ENCODE results near the gene CD200R1L. TPM values are rescaled to one million over a fixed set of nuclear protein-coding genes. Genes with fewer than 3 reads are reported as not detected.

The CD200R1L gene
- total RNA-seq, 2 donors from 2014 or later, result not detected

DNA sequence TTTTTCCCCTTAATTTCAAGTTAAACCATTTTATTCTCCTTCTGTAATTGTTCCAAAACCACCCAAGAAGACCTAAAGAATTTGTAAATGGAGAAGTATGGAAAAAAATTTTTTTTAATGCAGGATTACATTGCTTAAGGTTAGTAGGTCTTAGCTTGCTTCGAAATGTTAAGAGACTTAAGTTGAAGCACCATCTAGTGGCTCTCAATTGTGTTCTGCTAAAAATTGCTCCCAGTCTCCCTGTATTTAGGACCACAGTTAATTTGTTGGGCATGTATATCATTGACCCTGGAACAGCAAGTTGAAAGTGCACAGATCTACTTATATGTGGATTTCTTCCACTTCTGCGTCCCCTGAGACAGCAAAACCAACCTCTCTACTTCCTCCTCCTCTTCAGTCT is 32.4 kb downstream of the CD200R1L start:
- DNase-seq (no peak), ATAC-seq (replicated peaks in 1 of 2) (no peak)
- H3K27ac Mint-ChIP-seq, result no peak overlapping the region
- H3K4me3 Mint-ChIP-seq, result no peak overlapping the region
- no peaks in the 10 kb centered on the region for H3K27me3 Mint-ChIP-seq (ENCODE audit: low read depth)
- H3K4me1 Mint-ChIP-seq (ENCODE audit: low read depth), result no peaks in the 10 kb centered on the region
- peaks cover 0 to 4% of the 10 kb centered on the region in 2 donors for H3K9me3 Mint-ChIP-seq
- no peaks in the 10 kb centered on the region for H3K36me3 Mint-ChIP-seq (ENCODE audit: insufficient read depth in 2 of 2)

DNA sequence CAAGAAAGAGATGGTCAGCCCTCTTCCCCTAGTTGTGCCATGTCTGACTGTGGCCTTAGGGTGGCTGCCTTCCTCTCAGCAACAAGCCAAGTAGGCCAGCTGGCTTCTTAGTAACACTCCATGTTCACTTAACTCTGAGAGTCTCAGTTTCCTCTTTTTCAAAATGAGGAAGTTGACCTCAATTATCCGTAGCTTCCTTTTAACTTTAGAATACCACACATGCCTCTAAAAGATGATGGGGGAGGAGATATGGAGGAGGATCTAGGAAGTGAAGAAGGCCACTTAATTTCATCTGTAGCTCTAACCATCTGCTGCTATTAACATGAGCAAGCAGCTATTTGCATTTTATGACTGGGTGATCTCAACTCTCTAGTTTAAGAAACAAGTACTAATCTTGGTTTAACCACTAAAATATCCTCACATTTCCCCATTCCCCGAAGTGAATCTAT is 32.9 kb downstream of the CD200R1L start:
- H3K4me3 Mint-ChIP-seq, result no peak overlapping the region
- peaks cover 0 to 1% of the 10 kb centered on the region in 2 donors for H3K9me3 Mint-ChIP-seq
- no peak overlapping the region for H3K27ac Mint-ChIP-seq
- ATAC-seq (replicated peaks in 1 of 2) (no peak), DNase-seq (no peak)
- no peaks in the 10 kb centered on the region for H3K36me3 Mint-ChIP-seq (ENCODE audit: insufficient read depth in 2 of 2)
- no peaks in the 10 kb centered on the region for H3K4me1 Mint-ChIP-seq (ENCODE audit: low read depth)
- H3K27me3 Mint-ChIP-seq (ENCODE audit: low read depth), result no peaks in the 10 kb centered on the region

DNA sequence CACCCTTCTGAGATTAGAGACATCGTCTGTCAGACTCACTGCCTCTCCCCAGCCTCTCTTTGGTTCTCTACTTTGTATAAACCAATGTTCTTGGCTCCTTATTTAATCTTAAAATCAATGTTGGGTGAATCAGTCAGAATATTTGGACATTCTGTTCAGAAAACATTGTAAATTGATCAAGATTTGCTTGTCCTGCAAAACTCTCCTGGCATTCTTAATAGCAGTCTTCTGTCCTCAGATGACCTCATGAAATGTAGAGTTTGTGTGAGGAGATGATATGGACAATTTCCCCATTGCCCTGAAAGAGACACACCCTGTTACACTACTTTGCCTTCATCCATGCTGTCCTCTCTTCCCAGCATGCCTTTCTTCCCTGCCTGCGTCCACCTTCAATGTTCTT is 33.6 kb downstream of the CD200R1L start:
- no peaks in the 10 kb centered on the region for H3K4me1 Mint-ChIP-seq (ENCODE audit: low read depth)
- no peaks in the 10 kb centered on the region for H3K9me3 Mint-ChIP-seq
- ATAC-seq (replicated peaks in 1 of 2), result no peak
- H3K4me3 Mint-ChIP-seq, result no peak overlapping the region
- H3K36me3 Mint-ChIP-seq (ENCODE audit: insufficient read depth in 2 of 2), result no peaks in the 10 kb centered on the region
- no peaks in the 10 kb centered on the region for H3K27me3 Mint-ChIP-seq (ENCODE audit: low read depth)
- DNase-seq, result no peak
- no peak overlapping the region for H3K27ac Mint-ChIP-seq

DNA sequence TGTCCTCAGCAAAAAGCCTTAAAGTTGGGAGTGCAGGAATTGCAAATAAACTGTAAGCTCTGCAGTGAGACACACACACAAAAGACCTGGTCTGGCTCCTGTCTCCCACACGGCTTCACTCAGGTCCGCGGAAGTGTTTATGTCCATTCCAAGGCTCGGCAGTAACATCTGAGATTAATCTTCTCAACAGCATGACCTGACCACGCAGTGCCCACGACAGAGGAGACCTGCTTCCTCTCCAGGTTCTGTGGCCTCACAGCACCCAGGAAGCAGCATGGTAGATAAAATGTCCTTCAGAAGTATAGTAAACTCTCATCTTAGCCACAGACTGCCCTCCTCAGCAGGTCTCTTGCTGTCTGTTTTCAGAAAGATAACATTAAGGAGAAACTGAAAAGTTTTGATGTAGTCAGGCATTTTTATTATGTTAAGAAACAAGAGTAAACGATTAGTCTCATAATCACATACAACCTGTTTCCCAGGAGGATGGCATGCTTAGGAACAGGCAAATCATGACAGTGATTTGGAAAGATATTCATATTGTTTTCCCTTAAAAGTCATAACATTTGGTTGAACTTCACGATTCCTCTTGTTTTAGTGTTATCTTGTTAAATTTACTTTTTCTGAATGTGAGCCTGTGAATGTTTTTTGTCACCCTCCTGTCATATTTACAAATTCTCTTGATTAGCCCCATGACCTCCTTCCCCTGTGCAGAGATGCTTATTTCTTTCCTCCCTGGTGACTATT is 34.6 kb downstream of the CD200R1L start:
- DNase-seq (no peak), ATAC-seq (replicated peaks in 1 of 2) (no peak)
- Mint-ChIP-seq H3K4me1 (ENCODE audit: low read depth) (no peaks in the 10 kb centered on the region), H3K27me3 (ENCODE audit: low read depth) (no peaks in the 10 kb centered on the region), H3K36me3 (ENCODE audit: insufficient read depth in 2 of 2) (no peaks in the 10 kb centered on the region), H3K4me3 (no peak overlapping the region), H3K27ac (no peak overlapping the region), H3K9me3 (no peaks in the 10 kb centered on the region)

DNA sequence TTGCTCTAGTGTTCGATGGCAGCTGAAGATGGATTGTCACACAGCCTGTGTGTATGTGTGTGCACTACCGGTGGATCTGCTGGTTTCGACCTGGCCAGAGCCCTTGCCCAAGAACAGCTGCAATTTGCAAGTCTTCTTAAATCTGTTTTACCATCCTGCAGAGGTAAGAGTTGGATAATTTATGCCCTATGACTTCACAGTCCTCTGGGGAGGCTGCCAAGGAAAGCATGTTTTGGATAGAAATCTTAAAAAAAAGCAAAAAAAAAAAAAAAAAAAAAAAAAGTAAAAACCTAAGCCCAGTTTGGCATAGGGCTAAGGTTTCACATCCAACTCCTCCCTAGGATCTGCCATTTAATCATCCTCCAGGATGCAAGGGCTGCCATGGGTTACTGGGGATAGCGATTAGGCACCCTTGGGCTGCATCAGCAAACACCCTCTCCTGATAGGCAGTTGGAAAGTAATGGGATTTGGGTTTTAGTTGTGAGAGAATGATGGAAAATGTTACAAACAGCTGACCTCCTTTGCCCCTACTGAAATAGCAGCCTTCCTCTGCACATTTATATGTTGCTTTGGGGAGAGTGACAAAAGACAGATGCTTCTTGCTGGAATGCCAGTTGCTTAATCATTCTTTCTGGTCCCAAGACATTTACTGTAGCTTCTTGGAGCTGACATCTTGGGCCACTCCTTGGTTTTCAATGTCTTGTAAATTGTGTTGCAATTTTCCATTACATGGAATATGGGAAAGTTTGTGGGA is 35.4 kb downstream of the CD200R1L start:
- H3K27me3 Mint-ChIP-seq (ENCODE audit: low read depth), result no peaks in the 10 kb centered on the region
- no peak for DNase-seq
- no peaks in the 10 kb centered on the region for H3K4me1 Mint-ChIP-seq (ENCODE audit: low read depth)
- no peak overlapping the region for H3K27ac Mint-ChIP-seq
- no peak for ATAC-seq (replicated peaks in 1 of 2)
- no peaks in the 10 kb centered on the region for H3K9me3 Mint-ChIP-seq
- no peaks in the 10 kb centered on the region for H3K36me3 Mint-ChIP-seq (ENCODE audit: insufficient read depth in 2 of 2)
- no peak overlapping the region for H3K4me3 Mint-ChIP-seq

DNA sequence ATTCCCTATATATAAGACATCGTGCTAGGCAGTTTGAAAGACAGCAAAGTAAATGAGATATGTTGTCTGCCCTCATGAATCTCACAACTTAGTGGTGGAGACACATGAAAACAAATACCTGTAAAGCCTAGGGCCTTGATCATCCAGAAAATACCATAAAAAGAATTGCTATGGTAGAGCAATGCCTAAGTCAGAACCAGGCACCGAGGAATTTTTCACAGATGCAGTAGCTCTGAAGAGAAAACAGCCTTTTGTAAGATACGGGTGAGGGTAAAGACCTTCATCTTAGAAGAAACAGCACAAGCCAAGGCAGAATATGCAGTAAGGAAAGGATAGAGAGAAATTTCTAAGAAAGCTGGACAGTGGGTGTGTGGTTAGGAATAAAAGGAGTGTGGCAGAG is 36.1 kb downstream of the CD200R1L start:
- Mint-ChIP-seq H3K4me3 (no peak overlapping the region), H3K4me1 (ENCODE audit: low read depth) (no peaks in the 10 kb centered on the region), H3K9me3 (no peaks in the 10 kb centered on the region), H3K27ac (no peak overlapping the region), H3K27me3 (ENCODE audit: low read depth) (no peaks in the 10 kb centered on the region), H3K36me3 (ENCODE audit: insufficient read depth in 2 of 2) (no peaks in the 10 kb centered on the region)
- ATAC-seq (replicated peaks in 1 of 2), result no peak
- no peak for DNase-seq

DNA sequence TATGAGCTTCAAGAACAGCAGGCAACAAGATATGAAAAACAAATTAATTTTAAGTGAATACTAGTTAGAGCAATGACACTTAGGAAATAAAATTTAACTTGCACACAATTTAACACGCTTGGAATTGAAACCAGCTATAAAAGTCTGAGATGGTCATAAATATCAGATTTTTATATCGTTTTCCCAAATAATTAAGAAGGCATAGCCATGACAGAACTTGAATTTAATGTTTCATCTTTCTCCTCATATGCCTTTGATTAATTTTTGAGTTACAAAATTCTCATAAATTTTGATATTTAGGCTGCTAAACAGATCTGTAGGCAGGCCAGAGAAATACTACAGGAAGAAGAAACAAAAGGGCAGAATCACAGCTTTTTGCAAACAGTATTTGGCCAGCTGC is 38.5 kb downstream of the CD200R1L start:
- H3K4me3 Mint-ChIP-seq, result no peak overlapping the region
- peaks cover 0 to 5% of the 10 kb centered on the region in 2 donors for H3K9me3 Mint-ChIP-seq
- H3K27me3 Mint-ChIP-seq (ENCODE audit: low read depth), result no peaks in the 10 kb centered on the region
- no peak for ATAC-seq (replicated peaks in 1 of 2)
- no peak for DNase-seq
- no peak overlapping the region for H3K27ac Mint-ChIP-seq
- H3K36me3 Mint-ChIP-seq (ENCODE audit: insufficient read depth in 2 of 2), result no peaks in the 10 kb centered on the region
- H3K4me1 Mint-ChIP-seq (ENCODE audit: low read depth), result peaks cover 4% of the 10 kb centered on the region

DNA sequence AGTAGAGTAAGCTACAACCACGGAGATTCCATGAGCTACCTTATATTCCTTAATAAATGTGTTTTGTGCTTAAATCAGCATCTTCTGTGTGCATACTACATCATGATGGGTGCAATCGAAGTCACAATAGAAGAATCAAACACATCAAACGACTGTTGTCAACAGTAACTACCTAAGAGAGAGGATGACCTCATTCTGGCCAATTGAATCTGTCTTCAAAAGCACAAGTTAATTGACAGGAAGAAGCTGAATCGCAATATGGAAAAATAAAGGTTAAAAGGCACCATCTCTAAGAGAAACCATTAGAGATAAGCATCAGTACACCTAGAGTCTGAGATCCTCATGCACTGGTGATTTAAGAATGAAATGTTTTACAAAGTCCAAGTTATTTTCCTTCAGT is 39.0 kb downstream of the CD200R1L start:
- no peaks in the 10 kb centered on the region for H3K36me3 Mint-ChIP-seq (ENCODE audit: insufficient read depth in 2 of 2)
- H3K27ac Mint-ChIP-seq, result no peak overlapping the region
- no peak for ATAC-seq (replicated peaks in 1 of 2)

DNA sequence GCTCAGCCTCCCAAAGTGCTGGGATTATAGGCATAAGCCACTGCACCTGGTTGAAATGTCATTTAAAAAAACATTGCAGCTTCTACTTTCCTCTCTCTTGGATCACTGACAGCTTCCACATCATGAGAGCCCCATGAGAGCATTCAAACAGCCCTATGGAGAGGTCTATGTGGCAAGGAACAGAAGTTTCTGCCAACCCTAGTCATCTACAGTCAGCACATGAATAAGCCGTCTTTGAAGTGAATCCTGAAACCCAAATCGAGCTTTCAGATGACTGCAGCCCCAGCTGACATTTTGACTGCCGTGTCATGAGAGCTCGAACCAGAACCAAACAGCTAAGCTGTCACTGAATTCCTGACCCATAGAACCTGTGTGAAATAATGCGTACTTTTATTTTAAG is 39.8 kb downstream of the CD200R1L start:
- Mint-ChIP-seq H3K36me3 (ENCODE audit: insufficient read depth in 2 of 2) (no peaks in the 10 kb centered on the region), H3K27ac (no peak overlapping the region), H3K27me3 (ENCODE audit: low read depth) (no peaks in the 10 kb centered on the region), H3K4me3 (no peak overlapping the region), H3K9me3 (peaks cover 0 to 5% of the 10 kb centered on the region in 2 donors), H3K4me1 (ENCODE audit: low read depth) (peaks cover 16% of the 10 kb centered on the region)
- no peak for ATAC-seq (replicated peaks in 1 of 2)
- no peak for DNase-seq

More for the DNA sequence above, 39.0 kb downstream of the CD200R1L start:
- H3K27me3 Mint-ChIP-seq (ENCODE audit: low read depth), result no peaks in the 10 kb centered on the region
- no peak overlapping the region for H3K4me3 Mint-ChIP-seq
- H3K9me3 Mint-ChIP-seq, result peaks cover 0 to 5% of the 10 kb centered on the region in 2 donors
- peaks cover 8% of the 10 kb centered on the region for H3K4me1 Mint-ChIP-seq (ENCODE audit: low read depth)
- DNase-seq, result no peak

DNA sequence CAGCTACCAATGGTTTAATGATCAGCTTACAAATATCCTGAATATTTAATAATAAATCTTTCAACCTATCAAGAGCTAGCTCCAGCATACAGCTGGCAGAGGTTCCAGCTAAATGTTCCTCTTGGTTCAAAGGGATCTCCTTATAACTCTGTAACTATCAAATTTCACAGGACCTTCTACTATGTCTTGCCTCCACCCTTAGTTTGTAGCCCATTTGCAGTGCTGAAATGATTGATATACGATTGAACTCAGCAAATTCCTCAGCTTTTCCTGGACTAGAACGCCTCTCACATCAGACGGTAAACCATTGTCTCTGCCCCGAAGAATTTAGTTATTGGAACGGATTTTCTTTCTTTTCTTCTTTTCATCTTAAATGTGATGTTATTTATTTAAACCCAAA is 41.5 kb downstream of the CD200R1L start:
- H3K4me1 Mint-ChIP-seq (ENCODE audit: low read depth), result peaks cover 26% of the 10 kb centered on the region
- H3K4me3 Mint-ChIP-seq, result no peak overlapping the region
- no peaks in the 10 kb centered on the region for H3K27me3 Mint-ChIP-seq (ENCODE audit: low read depth)
- DNase-seq, result no peak
- H3K36me3 Mint-ChIP-seq (ENCODE audit: insufficient read depth in 2 of 2), result no peaks in the 10 kb centered on the region
- H3K27ac Mint-ChIP-seq, result no peak overlapping the region
- peaks cover 0 to 5% of the 10 kb centered on the region in 2 donors for H3K9me3 Mint-ChIP-seq
- ATAC-seq (replicated peaks in 1 of 2), result no peak

DNA sequence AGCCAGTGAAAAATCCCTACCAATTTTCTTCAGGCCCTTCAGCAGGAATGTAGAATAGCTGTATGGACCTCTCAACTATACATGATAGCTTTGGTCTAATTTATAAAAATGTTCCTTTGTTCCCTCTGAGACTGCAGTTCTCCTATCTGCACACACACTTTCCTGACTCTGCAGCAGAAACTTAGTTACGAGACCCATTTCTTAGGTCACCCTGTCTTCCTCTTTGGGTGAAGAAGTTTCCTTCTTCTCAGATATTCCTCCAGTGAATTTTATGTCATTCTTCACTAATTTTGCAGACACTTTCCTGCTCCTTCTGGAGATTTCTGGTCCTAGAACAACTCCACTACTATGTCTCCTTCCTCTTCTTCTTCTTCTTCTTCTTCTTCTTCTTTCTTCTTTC is 42.6 kb downstream of the CD200R1L start:
- Mint-ChIP-seq H3K4me1 (ENCODE audit: low read depth) (peaks cover 26% of the 10 kb centered on the region), H3K9me3 (peaks cover 0 to 5% of the 10 kb centered on the region in 2 donors), H3K4me3 (no peak overlapping the region), H3K36me3 (ENCODE audit: insufficient read depth in 2 of 2) (no peaks in the 10 kb centered on the region), H3K27me3 (ENCODE audit: low read depth) (no peaks in the 10 kb centered on the region), H3K27ac (no peak overlapping the region)
- ATAC-seq (replicated peaks in 1 of 2) (no peak), DNase-seq (no peak)

DNA sequence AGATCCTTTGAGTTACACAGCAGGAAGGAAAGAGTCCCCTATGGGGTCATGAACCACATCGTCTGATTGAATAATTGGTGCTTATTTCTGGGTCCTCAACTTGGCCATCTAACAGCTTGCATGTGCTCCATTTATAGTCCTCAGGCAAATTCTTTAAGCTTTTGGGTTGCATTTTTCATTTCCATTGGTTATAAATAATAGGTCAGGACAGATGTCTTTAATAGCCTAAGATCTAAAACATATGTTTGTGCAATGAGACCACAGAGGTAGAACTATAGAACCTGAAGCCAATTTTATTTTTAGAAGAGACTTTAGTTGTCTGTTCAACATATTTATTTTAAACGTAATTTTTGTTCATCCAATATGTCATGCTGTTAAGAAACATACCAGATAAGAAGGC is 43.2 kb downstream of the CD200R1L start:
- Mint-ChIP-seq H3K4me3 (no peak overlapping the region), H3K27me3 (ENCODE audit: low read depth) (no peaks in the 10 kb centered on the region), H3K9me3 (peaks cover 0 to 5% of the 10 kb centered on the region in 2 donors), H3K4me1 (ENCODE audit: low read depth) (peaks cover 26% of the 10 kb centered on the region), H3K27ac (no peak overlapping the region), H3K36me3 (ENCODE audit: insufficient read depth in 2 of 2) (no peaks in the 10 kb centered on the region)
- ATAC-seq (replicated peaks in 1 of 2) (no peak), DNase-seq (no peak)

DNA sequence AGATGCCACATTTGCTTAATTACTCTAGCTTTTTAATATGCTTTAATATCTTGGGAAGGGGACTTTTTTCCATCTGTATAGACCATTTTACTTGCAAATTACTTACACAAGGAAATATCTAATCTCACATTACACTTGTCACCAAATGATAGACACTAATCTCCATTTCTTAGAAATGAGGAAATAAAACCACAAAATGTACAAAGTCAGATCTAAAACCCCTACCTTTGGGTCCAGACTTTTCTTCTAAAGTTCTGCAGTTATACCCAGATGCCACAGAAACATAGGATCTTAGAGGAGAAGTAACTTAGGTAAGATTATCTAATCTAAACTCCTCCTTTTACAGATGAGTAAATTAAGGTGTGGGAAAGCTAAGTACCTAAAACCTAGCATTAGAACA is 44.3 kb downstream of the CD200R1L start:
- DNase-seq, result no peak
- H3K36me3 Mint-ChIP-seq (ENCODE audit: insufficient read depth in 2 of 2), result no peaks in the 10 kb centered on the region
- H3K27ac Mint-ChIP-seq, result no peak overlapping the region
- no peak overlapping the region for H3K4me3 Mint-ChIP-seq
- peaks cover 0 to 5% of the 10 kb centered on the region in 2 donors for H3K9me3 Mint-ChIP-seq
- no peaks in the 10 kb centered on the region for H3K27me3 Mint-ChIP-seq (ENCODE audit: low read depth)
- no peak for ATAC-seq (replicated peaks in 1 of 2)
- H3K4me1 Mint-ChIP-seq (ENCODE audit: low read depth), result peaks cover 26% of the 10 kb centered on the region

All from activated T-cell treated with anti-CD3 and anti-CD28 coated beads, Interleukin-2, amount 50 U/mL, for 72 hours (primary cell).